Testis (tissue), 2 donors: ENCODE measurements around the gene LRRC31.

ENCODE experiments used
- POLR2A ChIP-seq: fragments of 450-650 bp; IDR thresholded peaks from one replicate; pipeline ENCODE4 v1.6.1; 2017; ENCODE audit warnings: antibody characterized with exemption, mild to moderate bottlenecking, moderate library complexity
- TF ChIP-seq, protein P1 (sequence below), 3 experiments: fragments of 450-650 bp in 2 of 3; fragments of 200-600 bp in 1 of 3; sonication (generic) in 1 of 3; IDR thresholded peaks; one replicate each; pipeline ENCODE4 v1.5.1; 2016 to 2019; ENCODE audit warnings: antibody characterized with exemption in 3 of 3, mild to moderate bottlenecking in 2 of 3, moderate library complexity in 1 of 3

DNA sequence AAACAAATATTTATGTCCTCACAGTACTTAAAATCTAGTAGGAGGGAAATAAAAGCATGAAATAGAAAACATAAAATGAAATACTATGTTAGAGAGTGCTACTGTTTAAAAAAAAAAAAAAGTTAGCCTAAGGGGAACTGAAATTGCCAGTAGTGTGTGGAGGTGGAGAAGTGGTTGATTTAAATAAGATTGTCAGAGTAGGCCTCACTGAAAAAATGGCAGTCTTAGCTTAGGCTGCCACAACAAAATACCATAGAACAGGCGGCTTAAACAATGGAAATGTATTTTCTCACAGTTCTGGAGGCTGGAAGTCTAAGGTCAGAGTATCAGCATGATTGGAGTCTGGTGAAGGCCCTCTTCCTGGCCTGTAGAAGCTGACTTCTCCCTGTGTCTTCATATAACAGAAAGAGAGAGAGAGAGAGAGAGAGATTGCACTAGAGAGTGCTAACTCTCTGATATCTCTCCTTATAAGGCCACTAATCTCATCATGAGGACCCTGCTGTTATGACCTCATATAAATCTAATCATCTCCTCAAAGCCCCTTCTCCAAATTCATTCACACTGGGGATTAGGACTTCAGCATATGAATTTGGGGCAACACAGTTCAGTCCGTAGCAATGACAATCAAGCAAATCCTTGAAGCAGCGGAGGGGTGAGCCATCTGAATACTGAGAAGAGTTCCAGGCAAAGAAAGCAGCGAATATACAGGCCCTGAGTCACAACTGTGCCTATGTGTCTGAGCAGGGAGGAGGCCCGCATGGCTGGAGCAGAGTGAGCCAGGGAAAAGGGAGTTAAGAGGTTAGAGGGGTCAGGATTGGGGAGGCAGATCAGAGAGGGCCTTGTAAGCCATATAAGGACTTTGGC lies 33.4 kb downstream of the LRRC31 start:
- TF ChIP-seq, protein P1, sequence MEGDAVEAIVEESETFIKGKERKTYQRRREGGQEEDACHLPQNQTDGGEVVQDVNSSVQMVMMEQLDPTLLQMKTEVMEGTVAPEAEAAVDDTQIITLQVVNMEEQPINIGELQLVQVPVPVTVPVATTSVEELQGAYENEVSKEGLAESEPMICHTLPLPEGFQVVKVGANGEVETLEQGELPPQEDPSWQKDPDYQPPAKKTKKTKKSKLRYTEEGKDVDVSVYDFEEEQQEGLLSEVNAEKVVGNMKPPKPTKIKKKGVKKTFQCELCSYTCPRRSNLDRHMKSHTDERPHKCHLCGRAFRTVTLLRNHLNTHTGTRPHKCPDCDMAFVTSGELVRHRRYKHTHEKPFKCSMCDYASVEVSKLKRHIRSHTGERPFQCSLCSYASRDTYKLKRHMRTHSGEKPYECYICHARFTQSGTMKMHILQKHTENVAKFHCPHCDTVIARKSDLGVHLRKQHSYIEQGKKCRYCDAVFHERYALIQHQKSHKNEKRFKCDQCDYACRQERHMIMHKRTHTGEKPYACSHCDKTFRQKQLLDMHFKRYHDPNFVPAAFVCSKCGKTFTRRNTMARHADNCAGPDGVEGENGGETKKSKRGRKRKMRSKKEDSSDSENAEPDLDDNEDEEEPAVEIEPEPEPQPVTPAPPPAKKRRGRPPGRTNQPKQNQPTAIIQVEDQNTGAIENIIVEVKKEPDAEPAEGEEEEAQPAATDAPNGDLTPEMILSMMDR (IDR thresholded peaks at IDR 0.05) = no peak
- TF ChIP-seq POLR2A = no peak
